Neural cell (in vitro differentiated cells): ENCODE measurements around the gene SH3PXD2B. TPM values are rescaled to one million over a fixed set of nuclear protein-coding genes. Genes with fewer than 3 reads are reported as not detected.

ENCODE experiments used
- H2AFZ ChIP-seq: fragments of 200-600, 300-800 bp; sonication (generic), shearing (Covaris generic); 2 replicates; pipeline ENCODE4 v1.6.0; 2014; ENCODE audit warnings: low read depth, mild to moderate bottlenecking, antibody characterized with exemption, low read length, moderate library complexity
- H3F3A ChIP-seq: fragments of 200-600 bp; shearing (Covaris generic); 2 replicates; pipeline ENCODE4 v1.6.1; 2016; ENCODE audit warnings: mild to moderate bottlenecking, moderate library complexity, mixed read lengths, antibody characterized with exemption, low read length; ENCODE audit not compliant: insufficient read depth, poor library complexity, severe bottlenecking
- H3K27ac ChIP-seq: fragments of 200-600, 300-800 bp; sonication (generic), shearing (Covaris generic); 2 replicates; pipeline ENCODE4 v1.5.1; 2014; ENCODE audit warnings: mild to moderate bottlenecking, low read length, moderate library complexity
- H3K27me3 ChIP-seq: fragments of 300-800, 200-600 bp; sonication (generic), shearing (Covaris generic); 2 replicates; pipeline ENCODE4 v1.6.0; 2014; ENCODE audit warnings: mild to moderate bottlenecking, low read depth, low read length, moderate library complexity; ENCODE audit not compliant: insufficient read depth
- H3K36me3 ChIP-seq: fragments of 300-800, 200-600 bp; sonication (generic), shearing (Covaris generic); 2 replicates; pipeline ENCODE4 v1.5.1; 2014; ENCODE audit warnings: mild to moderate bottlenecking, antibody characterized with exemption, low read length, moderate library complexity; ENCODE audit not compliant: insufficient read depth
- H3K4me2 ChIP-seq: fragments of 300-800, 200-600 bp; sonication (generic), shearing (Covaris generic); 2 replicates; pipeline ENCODE4 v1.6.0; 2014; ENCODE audit warnings: mild to moderate bottlenecking, low read length
- H3K4me3 ChIP-seq: fragments of 300-800, 200-600 bp; sonication (generic), shearing (Covaris generic); 2 replicates; pipeline ENCODE4 v1.5.1; 2014; ENCODE audit warnings: mild to moderate bottlenecking, low read length, moderate library complexity
- H3K79me2 ChIP-seq: fragments of 200-600 bp; shearing (Covaris generic); replicated peaks from 2 replicates; pipeline ENCODE4 v1.6.0; 2014; ENCODE audit warnings: mild to moderate bottlenecking, low read length, moderate library complexity; ENCODE audit not compliant: insufficient read depth
- H3K9ac ChIP-seq: fragments of 300-800, 200-600 bp; sonication (generic), shearing (Covaris generic); 2 replicates; pipeline ENCODE4 v1.6.1; 2016; ENCODE audit warnings: mild to moderate bottlenecking, low read length, mixed read lengths
- H3K9me2 ChIP-seq: fragments of 200-600 bp; shearing (Covaris generic); 2 replicates; pipeline ENCODE4 v1.6.1; 2016; ENCODE audit warnings: mild to moderate bottlenecking, low read length, mixed read lengths; ENCODE audit not compliant: insufficient read depth
- H3K9me3 ChIP-seq: fragments of 200-600, 300-800 bp; sonication (generic), shearing (Covaris generic); 2 replicates; pipeline ENCODE4 v1.6.1; 2016; ENCODE audit warnings: mild to moderate bottlenecking, mixed run types, low read length, moderate library complexity, mixed read lengths
- H4K20me1 ChIP-seq: fragments of 200-600 bp; shearing (Covaris generic); 2 replicates; pipeline ENCODE4 v1.6.1; 2016; ENCODE audit warnings: mild to moderate bottlenecking, mixed run types; ENCODE audit not compliant: insufficient read depth
- CTCF ChIP-seq: fragments of 450-650 bp; IDR thresholded peaks from 2 replicates; pipeline ENCODE4 v1.5.1; 2014; ENCODE audit warnings: antibody characterized with exemption, mild to moderate bottlenecking, moderate library complexity; ENCODE audit not compliant: poor library complexity, severe bottlenecking
- EP300 ChIP-seq: fragments of 450-650 bp; conservative IDR thresholded peaks from 2 replicates; pipeline ENCODE4 v1.6.1; 2014; ENCODE audit warnings: antibody characterized with exemption, mild to moderate bottlenecking, moderate library complexity; ENCODE audit not compliant: poor library complexity, severe bottlenecking
- EZH2 ChIP-seq: fragments of 200-600, 300-800 bp; shearing (Covaris generic), sonication (generic); IDR thresholded peaks from 2 replicates; pipeline ENCODE4 v1.6.1; 2014; ENCODE audit warnings: antibody characterized with exemption, low read length, borderline replicate concordance, mild to moderate bottlenecking; ENCODE audit not compliant: insufficient read depth, poor library complexity, severe bottlenecking
- MXI1 ChIP-seq: fragments of 450-650 bp; conservative IDR thresholded peaks from 2 replicates; pipeline ENCODE4 v1.6.1; 2014; ENCODE audit warnings: antibody characterized with exemption, mild to moderate bottlenecking; ENCODE audit not compliant: poor library complexity, severe bottlenecking
- POLR2AphosphoS5 ChIP-seq: IDR thresholded peaks from 2 replicates; pipeline ENCODE4 v1.6.1; 2012
- RAD21 ChIP-seq: fragments of 450-650 bp; conservative IDR thresholded peaks from 2 replicates; pipeline ENCODE4 v1.6.1; 2014; ENCODE audit warnings: antibody characterized with exemption, mild to moderate bottlenecking, moderate library complexity
- REST ChIP-seq: IDR thresholded peaks from 2 replicates; pipeline ENCODE4 v1.6.1; 2012; ENCODE audit warnings: borderline replicate concordance
- SMC3 ChIP-seq: fragments of 450-650 bp; conservative IDR thresholded peaks from 2 replicates; pipeline ENCODE4 v1.6.1; 2014; ENCODE audit warnings: antibody characterized with exemption, mild to moderate bottlenecking, moderate library complexity; ENCODE audit not compliant: poor library complexity
- TAF1 ChIP-seq: IDR thresholded peaks from 2 replicates; pipeline ENCODE4 v1.6.1; 2012; ENCODE audit warnings: low read depth
- polyA plus RNA-seq: library from polyadenylated mRNA; depleted of rRNA; stranded (reverse); fragments of >200 nt; gene quantifications from 2 replicates; pipeline ENCODE4 v1.2.3, GENCODE V29; 2014

SH3PXD2B gene
- polyA plus RNA-seq, 1 donor from 2014 or later = 11.7 TPM

- H3K27ac ChIP-seq = no peak overlapping the region
- no peaks in the 10 kb centered on the region for H3F3A ChIP-seq
- no peaks in the 10 kb centered on the region for H4K20me1 ChIP-seq
- no peak for TF ChIP-seq CTCF
- no peak for TF ChIP-seq EZH2
- no peak for TF ChIP-seq EP300
- no peak for TF ChIP-seq SMC3
- TF ChIP-seq TAF1 = no peak
- no peak for TF ChIP-seq MXI1
- no peak for TF ChIP-seq REST
- no peak for TF ChIP-seq POLR2AphosphoS5
- TF ChIP-seq RAD21 = no peak
- no peak overlapping the region for H2AFZ ChIP-seq
- no peak overlapping the region for H3K4me3 ChIP-seq
- H3K9ac ChIP-seq = no peak overlapping the region
- H3K36me3 ChIP-seq = no peaks in the 10 kb centered on the region
- no peaks in the 10 kb centered on the region for H3K79me2 ChIP-seq
- H3K9me3 ChIP-seq = no peaks in the 10 kb centered on the region
- H3K27me3 ChIP-seq = no peaks in the 10 kb centered on the region
- H3K4me2 ChIP-seq = no peak overlapping the region
- H3K9me2 ChIP-seq = no peaks in the 10 kb centered on the region
Measured at GRCh38 chr5:172488221-172488620, 33.9 kb upstream of the SH3PXD2B start.

GRCh38 chr5:172487671-172488070, 33.3 kb upstream of the SH3PXD2B start:
- Histone ChIP-seq H3K9me2 (no peaks in the 10 kb centered on the region), H3K9ac (no peak overlapping the region), H3K36me3 (no peaks in the 10 kb centered on the region), H3K79me2 (no peaks in the 10 kb centered on the region), H3K4me3 (no peak overlapping the region), H3K27me3 (no peaks in the 10 kb centered on the region), H2AFZ (no peak overlapping the region), H3K9me3 (no peaks in the 10 kb centered on the region), H3K27ac (no peak overlapping the region), H3F3A (no peaks in the 10 kb centered on the region), H3K4me2 (no peak overlapping the region), H4K20me1 (no peaks in the 10 kb centered on the region)
- TF ChIP-seq MXI1 (no peak), REST (no peak)
